GM19351 (cell line): ENCODE measurements around the gene AFAP1L2.

ENCODE experiments used
- ATAC-seq: cut with Tn5 transposase; IDR thresholded peaks from one replicate; pipeline ENCODE4 v1.9.1; 2021; ENCODE audit warnings: mild to moderate bottlenecking, moderate library complexity; ENCODE audit not compliant: unreplicated experiment

Gene AFAP1L2

DNA sequence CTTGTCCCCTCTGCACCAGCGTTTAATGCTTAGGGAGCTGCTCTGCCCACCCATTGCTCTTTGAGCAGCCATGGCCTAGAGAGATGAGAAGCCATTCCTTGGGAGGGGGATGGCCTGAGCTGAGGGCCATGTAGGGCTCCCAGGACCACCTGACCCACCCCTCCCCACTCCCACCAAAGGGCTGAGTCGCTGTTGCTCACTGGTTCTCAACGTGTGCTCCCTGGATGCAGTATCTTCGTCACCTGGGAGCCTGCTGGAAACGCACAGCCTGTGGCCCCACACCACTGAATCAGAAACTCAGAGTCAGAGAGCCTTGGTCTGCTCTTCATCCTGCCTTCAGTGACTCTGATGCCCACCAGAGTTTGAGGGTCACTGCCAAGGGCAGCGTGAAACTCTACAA is 128.2 kb downstream of the AFAP1L2 start:
- no peak for ATAC-seq

DNA sequence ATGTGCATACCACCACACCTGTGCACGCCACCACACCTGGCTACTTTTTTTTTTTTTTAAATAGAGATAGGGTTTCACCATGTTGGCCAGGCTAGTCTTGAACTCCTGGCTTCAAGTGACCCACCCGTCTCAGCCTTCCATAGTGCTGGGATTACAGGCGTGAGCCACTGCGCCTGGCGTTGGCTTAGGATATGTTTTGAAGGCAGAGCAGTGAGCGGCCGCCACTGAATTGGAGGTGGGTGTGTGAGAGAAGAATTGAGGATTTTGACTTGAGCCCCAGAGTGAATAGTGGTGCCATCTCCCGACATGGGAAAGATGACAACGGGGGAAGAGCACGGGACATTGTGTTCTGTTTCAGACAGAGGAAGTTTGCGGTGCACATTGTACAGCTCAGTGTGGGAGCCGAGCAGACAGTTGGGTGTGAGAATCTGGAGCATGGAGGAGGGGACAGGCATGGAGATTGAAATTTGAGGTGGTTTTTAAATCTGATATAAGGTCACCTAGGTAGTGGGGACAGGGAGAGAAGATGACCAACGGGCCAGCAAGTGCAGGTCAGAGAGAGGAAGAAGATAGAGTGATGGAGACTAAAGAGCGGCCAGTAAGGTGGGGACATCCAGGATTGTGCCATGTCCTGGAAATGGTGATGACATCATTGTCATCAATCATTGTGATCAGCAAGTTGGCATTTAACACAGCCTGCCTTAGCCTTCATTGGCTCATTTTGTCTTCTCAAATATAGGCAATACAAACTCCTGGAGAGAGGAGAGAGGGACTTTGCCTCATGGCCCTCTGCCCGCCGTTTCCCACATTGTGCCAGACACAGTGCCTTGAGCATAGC is 129.5 kb downstream of the AFAP1L2 start:
- ATAC-seq = no peak

DNA sequence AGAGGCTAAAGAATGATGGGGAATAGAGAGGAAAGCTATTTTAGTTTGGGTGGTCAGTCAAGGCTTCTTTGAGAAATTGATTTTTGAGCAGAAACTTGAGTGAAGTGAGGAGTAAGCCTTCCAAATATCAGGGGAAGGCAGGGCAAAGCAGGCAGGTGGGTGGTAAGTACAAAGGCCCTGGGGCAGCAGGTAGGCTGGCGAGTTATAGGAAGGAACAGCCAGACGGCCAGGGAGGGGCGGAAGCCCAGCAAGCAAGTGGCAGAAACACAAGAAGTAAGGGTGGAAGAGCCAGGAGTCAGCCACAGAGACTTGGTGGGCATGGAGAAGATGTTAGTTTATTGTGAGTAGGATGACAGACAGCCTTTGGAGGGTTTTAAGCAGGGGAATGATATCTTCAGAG is 130.4 kb downstream of the AFAP1L2 start:
- ATAC-seq = no peak

DNA sequence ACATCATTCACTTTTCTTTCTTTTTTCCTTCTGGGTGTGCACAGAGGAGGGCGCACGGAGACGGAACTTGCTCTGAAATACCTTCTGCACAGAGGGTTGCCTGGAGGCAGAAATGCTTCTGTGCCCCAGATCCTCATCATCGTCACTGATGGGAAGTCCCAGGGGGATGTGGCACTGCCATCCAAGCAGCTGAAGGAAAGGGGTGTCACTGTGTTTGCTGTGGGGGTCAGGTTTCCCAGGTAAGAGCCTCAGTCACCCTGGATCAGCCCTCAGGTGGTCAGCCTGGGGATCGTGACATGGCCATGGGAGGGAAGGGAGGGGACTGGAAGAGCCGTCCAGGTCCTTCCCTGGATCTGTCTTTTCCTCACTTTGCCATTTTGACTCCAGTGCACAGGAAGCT is 131.6 kb downstream of the AFAP1L2 start:
- ATAC-seq = no peak

DNA sequence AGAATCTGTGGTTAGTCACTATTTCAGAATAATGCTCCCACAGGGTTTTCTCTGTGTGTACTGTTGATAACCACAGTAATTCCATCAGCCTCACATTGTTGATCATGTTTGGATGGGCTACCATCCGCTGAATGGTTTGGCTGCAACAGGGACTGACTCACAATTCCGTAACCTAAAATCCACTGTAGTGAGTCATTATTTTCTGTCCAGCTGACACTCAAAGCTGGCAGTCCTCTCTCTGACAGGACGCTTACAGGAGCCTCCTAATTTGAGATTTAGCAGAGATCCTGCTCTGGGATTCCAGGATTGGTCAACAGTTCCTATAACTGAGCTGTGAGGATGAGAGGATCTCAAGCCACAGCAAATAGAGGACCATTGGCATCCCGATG is 132.5 kb downstream of the AFAP1L2 start:
- no peak for ATAC-seq

DNA sequence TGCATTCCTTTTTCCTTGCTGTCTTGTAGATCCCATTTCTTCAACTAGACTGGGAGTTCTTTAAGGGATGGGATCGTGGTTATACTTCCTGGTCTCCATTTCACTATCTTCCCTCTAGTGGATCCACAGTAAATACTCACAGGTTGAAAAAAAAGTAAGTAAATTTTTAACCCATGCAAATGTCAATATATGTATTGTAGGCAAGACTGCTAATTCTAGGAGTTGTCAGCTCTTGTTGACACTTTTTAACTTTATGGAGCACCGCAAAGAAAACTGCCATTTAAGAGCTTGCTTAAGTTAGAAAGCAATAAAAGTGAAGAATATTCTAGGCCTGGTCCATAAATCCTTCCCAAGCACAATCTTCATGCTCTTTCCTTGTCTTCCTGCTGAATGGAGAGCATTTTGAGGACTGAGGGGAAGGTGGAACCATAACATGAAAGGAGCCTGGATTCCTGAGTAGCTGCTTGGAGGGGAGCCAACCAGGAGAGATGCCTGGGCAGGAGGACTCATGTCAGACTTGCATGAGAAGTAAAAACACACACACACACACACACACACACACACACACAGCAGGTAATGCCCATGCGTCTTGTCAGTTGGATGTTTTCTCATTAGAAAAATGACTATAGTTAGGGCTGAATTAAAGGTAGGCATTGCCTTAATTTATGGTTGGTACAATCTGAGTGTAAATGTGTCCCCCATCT is 133.1 kb downstream of the AFAP1L2 start:
- no peak for ATAC-seq

DNA sequence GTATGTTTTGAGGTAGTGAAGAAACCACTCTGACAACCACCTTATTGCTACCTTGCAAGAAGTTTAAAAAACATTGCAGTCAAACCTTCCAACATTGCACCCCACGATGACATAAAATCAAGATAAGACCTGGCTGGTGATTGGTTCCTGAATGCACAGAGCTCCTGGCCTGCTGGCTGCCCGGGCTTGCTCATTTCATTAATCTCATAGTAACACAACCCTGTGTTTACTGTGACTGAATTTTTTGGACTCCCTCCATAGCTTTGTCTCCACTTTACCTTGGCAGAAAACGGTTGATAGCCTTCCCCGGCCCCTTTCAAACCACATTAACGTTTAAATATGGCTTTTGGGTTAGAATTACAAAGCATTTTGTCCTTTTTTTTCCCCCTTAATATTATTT is 137.8 kb downstream of the AFAP1L2 start:
- ATAC-seq = no peak

DNA sequence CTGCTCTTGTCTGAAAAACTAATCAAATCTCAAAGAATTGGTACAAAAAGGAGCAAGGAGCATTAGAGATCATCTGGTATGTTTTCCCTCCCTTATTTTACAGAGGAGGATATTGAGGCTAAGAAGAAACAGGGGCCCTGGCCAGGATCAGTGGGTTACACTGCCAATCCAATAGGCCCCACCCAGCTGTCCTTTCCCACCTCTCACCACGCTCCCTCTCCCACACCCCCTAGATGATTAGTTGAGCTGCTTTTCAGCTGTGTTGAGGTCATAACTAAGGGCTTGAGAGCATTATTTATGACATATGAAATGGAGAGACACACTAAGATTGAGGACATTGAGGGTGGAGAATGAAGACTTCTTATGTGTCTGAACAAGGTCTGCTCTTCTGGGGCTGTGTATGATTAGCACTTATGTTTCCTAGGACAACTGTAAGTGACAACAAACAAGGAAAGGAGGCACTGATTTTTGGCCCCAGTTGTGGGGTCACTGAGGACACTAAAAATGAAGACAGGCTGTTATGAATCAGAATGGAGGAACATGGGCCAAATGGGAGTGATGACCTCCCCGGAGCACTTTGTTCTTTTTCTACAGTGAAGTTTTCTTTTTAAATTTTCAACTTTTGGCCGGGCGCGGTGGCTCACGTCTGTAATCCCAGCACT is 138.8 kb downstream of the AFAP1L2 start:
- ATAC-seq = no peak

DNA sequence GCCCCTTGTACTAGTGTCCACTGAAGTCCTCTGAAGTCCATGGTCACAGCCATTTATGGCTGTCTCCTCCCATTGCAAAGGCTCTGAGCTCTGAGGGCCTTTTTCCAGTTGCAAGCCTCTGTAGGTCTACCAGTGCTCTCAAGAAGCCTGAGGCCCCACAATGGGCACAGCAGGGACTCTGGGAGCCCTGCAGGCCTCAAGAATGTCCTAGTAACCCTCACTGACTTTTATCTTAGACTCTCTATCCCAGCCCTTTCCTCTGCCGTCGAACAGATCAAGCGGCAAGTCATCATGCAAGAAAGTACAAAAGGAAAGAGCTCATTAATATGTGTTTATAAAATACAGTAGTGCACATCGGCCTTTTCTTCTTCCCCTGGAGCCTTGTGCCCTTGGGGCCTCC is 141.8 kb downstream of the AFAP1L2 start:
- no peak for ATAC-seq

DNA sequence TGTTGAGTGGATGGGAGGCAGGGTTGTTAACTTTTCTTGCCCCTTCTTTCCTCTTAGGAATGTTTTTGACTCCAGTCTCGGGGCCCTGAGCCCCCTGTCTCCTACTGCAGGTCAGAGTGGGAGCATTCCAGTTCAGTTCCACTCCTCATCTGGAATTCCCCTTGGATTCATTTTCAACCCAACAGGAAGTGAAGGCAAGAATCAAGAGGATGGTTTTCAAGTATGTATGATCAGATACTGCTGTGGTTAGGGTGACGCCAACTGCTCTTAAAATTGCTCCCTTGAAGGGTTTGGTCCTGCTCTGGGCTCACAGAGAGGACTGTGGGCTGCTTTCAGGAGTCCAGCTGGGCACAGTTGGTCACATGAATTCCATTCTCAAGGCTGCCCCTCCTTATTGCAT is 143.2 kb downstream of the AFAP1L2 start:
- peak; percentile 72 for ATAC-seq

DNA sequence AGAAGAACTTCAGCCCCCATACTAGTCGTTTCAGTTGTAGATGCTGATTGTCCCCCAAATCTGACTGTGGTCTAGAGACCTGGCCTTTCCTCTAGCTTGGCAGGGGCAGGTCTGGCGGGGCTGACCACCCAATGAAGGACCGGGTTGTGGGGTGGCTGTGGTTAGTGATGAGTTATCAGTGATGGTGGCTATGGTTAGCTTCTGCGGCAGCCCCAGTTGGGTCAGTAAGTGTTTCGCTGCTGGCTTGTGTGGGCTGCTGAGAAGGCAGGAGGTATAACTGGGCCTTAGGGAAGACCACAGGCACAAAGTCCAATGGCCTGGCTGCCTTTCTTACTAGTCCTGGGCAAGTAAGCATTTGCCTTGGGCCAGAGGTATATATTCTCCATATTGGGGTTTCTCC is 143.9 kb downstream of the AFAP1L2 start:
- ATAC-seq = no peak

DNA sequence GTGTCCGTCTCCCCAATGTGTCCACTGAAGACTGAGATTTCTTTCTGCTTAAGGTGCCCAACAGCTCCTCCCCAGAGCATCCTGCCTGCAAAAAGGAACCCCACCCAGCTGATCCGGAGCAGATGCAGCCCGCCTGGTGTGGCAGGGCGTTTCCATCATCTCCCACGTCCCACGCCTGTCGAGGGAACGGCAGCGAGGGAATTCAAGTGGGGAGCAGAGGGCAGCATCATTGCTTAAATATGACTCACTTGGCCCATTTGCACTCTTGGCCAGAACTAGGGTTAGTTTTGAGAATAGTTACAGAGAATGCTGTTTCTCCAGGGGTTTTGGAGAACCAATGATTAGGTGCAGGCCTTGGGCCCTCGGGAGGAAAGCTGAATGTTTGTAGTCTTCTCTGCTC is 144.5 kb downstream of the AFAP1L2 start:
- no peak for ATAC-seq

DNA sequence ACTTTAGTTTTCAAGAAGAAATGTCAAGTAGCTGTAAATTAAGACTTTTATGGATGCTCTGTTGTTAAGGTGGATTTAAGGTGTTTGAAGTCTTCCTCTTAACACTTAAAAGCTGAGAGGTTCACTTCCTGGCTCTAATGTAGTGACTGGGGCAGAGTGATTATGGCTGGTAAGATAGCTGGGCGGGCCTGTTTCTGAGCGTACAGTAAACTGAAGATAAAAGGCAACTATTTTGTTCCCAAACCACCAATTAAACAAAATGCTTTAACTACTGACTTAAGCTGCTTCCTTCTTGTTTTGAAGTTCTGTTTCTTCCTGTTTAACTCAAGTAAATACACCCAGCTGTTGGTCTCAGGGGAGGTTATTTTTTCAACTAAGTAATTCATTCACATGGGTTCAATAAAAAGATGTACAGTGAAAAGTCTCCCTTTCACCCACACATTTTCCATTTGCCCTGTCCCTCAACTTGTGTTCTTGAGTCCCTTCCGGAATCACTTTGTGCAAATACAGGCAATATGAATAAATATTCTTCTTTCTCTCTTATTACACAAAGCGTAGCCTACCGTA is 145.9 kb downstream of the AFAP1L2 start:
- ATAC-seq = no peak

DNA sequence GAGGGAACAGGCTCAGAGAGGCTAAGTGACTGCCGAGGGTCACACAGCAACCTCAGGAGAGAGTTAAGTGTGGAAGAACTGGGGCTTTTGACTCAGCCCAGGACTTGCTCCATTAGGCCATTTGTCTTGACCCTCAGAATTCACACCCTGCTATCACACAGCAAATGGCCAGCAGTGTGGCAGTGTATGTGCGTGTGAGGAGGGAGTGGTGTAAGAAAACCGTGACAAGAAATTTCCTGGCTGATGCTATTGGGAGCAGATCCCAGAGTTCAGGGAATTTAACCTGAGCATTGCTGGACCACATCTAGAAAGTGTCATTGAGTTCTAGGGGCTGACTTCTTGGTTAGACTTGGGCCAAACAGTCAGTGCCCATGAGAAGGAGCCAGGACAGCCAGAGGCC is 146.8 kb downstream of the AFAP1L2 start:
- ATAC-seq = no peak

DNA sequence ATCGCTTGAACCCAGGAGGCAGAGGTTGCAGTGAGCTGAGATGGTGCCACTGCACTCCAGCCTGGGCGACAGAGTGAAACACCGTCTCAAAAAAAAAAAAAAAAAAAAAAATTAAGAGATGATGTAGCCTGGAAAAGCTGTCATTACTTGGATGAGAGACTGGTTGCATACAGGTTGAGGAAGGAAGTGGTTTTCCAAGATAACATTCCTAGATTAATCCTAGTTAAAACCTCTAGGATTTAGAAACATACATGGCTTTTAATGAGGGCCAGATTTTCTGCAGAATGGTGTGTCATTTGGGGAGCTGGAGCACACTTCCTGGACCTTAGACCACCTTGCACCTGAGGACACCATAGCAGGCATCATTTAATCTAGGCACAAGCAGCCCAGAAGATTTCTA is 147.5 kb downstream of the AFAP1L2 start:
- ATAC-seq = no peak

DNA sequence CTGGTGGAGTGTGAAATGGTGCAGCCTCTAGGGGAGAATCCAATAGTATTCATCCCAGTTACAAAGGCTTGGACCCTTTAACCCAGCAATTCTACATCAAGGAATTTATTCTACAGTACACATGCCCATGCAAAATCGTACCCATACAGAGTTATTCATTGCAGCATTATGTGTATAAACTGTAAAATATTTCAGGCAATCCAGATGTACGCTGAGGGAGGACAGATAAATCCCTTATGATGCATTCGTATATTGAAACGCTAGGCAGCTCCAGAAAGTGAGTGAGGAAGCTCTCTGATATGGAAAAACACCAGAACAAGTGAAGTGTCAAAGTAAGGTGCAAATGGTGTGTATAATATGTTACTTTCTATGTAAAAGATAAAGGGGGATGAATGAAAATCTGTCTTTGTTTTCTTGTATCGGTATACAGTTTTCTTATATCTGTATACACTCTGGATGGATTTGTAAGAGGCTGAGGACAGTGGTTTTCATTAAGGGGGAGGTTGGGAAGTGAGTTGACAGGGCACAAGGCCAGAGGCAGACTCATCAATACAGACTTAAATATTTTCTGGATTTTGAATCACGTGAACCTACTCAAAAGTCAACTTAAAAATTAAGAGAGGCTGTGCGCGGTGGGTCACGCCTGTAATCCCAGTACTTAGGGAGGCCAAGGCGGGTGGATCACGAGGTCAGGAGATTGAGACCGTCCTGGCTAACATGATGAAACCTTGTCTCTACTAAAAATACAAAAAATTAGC is 148.1 kb downstream of the AFAP1L2 start:
- ATAC-seq = no peak

DNA sequence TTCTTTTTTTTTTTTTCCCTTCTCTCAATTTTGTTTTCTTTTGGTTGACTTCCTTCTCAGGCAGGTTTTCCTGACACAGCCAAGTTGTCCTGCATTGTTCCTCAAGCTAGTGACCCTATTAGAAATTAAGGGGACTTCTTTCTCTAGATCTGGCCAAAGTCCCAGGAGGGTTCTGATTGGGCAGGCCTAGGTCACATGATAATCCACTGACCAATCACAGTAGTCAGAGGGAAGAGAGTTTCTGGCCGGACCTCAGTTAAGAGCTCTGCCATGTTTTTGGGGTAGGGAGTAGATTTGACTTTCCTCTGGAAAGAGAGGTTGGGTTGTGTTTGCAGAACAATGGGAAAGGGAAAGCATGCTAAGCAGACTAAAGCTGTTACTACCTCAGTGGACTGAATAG is 149.1 kb downstream of the AFAP1L2 start:
- no peak for ATAC-seq

DNA sequence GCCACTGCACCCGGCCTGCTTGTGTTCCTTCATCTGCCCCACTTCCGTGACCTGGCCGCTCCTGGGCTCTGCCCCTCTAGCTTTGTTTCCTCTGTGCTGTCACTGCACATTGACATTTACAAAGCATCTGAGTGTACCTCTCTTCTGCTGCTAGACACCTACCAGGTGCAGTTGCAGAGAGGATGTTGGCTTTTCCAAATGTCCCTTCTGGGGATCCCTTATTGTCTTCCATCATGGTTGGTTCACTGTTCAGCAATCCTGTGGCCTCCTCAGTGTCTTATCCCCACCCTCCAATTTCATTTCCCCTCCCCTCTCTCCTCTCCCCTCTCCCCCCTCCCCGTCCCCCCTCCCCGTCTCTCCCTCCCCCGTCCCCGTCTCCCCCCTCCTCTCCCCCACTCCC is 151.4 kb downstream of the AFAP1L2 start:
- no peak for ATAC-seq

DNA sequence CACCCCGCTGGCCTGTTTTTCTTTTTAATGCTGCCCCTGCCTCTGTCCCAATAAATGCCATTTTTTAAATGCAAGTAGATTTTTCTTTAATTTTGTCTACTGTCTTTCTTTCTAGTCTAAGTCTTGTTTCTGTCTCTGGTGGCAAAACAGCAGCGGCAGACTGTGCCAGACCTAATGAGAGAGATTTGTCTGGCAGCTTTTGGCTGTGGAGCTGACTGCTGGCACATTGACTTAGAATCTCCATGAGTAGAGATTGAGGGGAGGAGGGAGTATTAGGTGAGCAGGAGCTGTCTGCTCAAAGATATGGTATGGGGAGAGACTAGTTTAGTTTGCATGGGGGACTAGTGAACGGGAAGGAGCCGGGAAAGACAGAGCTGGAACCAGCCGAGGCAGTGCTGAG is 152.2 kb downstream of the AFAP1L2 start:
- ATAC-seq = no peak

DNA sequence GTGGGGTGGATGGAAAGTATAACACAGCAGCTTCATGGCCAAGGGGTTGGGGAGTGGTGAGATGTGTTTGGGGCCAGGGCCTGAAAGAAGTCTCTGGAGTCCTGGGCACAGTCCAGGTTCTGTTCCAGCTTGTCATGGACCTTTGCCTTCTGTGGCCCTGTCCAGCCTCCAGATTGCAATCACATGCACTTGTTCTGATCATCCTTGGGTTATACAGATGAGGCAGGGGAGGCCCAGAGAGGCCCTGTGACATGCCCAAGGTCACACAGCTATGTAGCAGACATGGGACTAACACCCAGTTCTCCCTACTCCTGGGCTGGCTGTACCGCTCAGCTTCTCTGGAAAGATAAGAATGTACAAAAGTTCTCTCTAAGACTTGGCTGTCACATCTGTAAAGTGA is 153.6 kb downstream of the AFAP1L2 start:
- no peak for ATAC-seq

DNA sequence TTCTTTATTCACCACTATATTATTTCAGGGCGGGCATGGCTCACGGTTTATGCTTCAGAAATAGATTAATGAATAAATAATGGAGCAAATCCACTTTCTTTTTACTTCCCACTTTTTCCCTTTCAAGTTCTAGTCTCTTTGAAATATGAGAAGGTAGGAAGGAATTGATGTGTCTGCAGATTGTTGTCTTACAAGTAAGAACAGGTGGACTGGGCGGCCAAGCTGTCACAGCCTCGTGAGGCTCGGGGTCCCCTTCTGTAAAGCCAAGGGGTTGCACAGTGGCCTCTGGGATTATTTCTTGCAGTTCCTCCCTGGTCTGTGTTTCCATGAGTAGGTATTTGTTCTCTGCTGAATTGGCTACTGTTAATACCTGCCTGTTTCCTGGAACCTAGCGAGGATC is 154.1 kb downstream of the AFAP1L2 start:
- no peak for ATAC-seq
